SK-N-SH (cell line): ENCODE measurements around the gene PARK7. TPM values are rescaled to one million over a fixed set of nuclear protein-coding genes. Genes with fewer than 3 reads are reported as not detected.

Experiments
- CTCF ChIA-PET: fragments of 300-600, 350-600 bp; formaldehyde crosslinking; extraction: SDS; loops from one replicate; lab custom pipeline; 2021; lab: Yijun Ruan, JAX
- POLR2A ChIA-PET: fragments of 350-600 bp; sonication (Branson Sonifier 250); formaldehyde crosslinking; extraction: SDS; loops from one replicate; lab custom pipeline; 2020; ENCODE audit warnings: antibody characterized with exemption, inconsistent platforms; lab: Yijun Ruan, JAX
- DNase-seq: peaks from one replicate; pipeline ENCODE4 v3.0.0; 2012
- H2AFZ ChIP-seq: fragments of 200-600 bp; sonication (generic); 2 replicates; pipeline ENCODE4 v1.8.1; 2016; ENCODE audit warnings: antibody characterized with exemption, mild to moderate bottlenecking, low read depth
- H3F3A ChIP-seq: fragments of 200-600 bp; sonication (generic); replicated peaks from 2 replicates; pipeline ENCODE3; 2016; ENCODE audit warnings: antibody characterized with exemption, mild to moderate bottlenecking; ENCODE audit not compliant: insufficient read depth
- H3K27ac ChIP-seq, 2 experiments: fragments of 200-500 bp in 1 of 2; fragments of 200-600 bp in 1 of 2; sonication (Bioruptor generic) in 1 of 2; sonication (generic), shearing (Covaris generic) in 1 of 2; 2 replicates each; pipeline versions ENCODE4 v1.5.1 to v1.6.1; 2014 to 2016; ENCODE audit warnings: low read depth in 2 of 2, inconsistent platforms in 1 of 2, low read length in 1 of 2, mild to moderate bottlenecking in 1 of 2, mixed read lengths in 1 of 2
- H3K27me3 ChIP-seq: fragments of 200-600 bp; sonication (generic), shearing (Covaris generic); 2 replicates; pipeline ENCODE4 v1.6.1; 2016; ENCODE audit warnings: mixed run types; ENCODE audit not compliant: insufficient read depth
- H3K36me3 ChIP-seq, 2 experiments: fragments of 200-500 bp in 1 of 2; fragments of 200-600 bp in 1 of 2; sonication (Bioruptor generic) in 1 of 2; sonication (generic) in 1 of 2; replicated peaks in 1 of 2; 2 replicates each; pipeline versions ENCODE3 to v1.5.1; 2014 to 2016; ENCODE audit warnings: low read length in 1 of 2, mild to moderate bottlenecking in 1 of 2; ENCODE audit not compliant: insufficient read depth in 2 of 2, control insufficient read depth in 1 of 2
- H3K4me1 ChIP-seq, 2 experiments: fragments of 200-500 bp in 1 of 2; fragments of 200-600 bp in 1 of 2; sonication (Bioruptor generic) in 1 of 2; sonication (generic), shearing (Covaris generic) in 1 of 2; 2 replicates each; pipeline versions ENCODE4 v1.5.1 to v1.6.1; 2014 to 2016; ENCODE audit warnings: low read depth in 1 of 2, low read length in 1 of 2, mixed run types in 1 of 2; ENCODE audit not compliant: insufficient read depth in 2 of 2, control insufficient read depth in 1 of 2
- H3K4me2 ChIP-seq: fragments of 200-600 bp; sonication (generic), shearing (Covaris generic); 2 replicates; pipeline ENCODE4 v1.6.1; 2017; ENCODE audit warnings: mixed run types
- H3K4me3 ChIP-seq, 2 experiments: fragments of 200-500 bp in 1 of 2; fragments of 200-600 bp in 1 of 2; sonication (Bioruptor generic) in 1 of 2; sonication (generic), shearing (Covaris generic) in 1 of 2; 2 replicates each; pipeline versions ENCODE4 v1.5.1 to v1.8.1; 2014 to 2016; ENCODE audit warnings: low read depth in 2 of 2, inconsistent platforms in 1 of 2, low read length in 1 of 2, mild to moderate bottlenecking in 1 of 2, mixed read lengths in 1 of 2, moderate library complexity in 1 of 2
- H3K79me2 ChIP-seq: fragments of 200-600 bp; sonication (generic); 2 replicates; pipeline ENCODE4 v1.8.1; 2017; ENCODE audit warnings: mild to moderate bottlenecking; ENCODE audit not compliant: insufficient read depth
- H3K9ac ChIP-seq: fragments of 200-600 bp; sonication (generic); 2 replicates; pipeline ENCODE4 v1.6.1; 2017; ENCODE audit warnings: mixed run types
- H3K9me2 ChIP-seq: fragments of 200-600 bp; sonication (generic); 2 replicates; pipeline ENCODE4 v1.6.1; 2017; ENCODE audit warnings: mixed run types
- H3K9me3 ChIP-seq: fragments of 200-600 bp; sonication (generic); 2 replicates; pipeline ENCODE4 v1.6.1; 2017; ENCODE audit warnings: mixed run types, mild to moderate bottlenecking, moderate library complexity
- H4K20me1 ChIP-seq: fragments of 200-600 bp; sonication (generic); 2 replicates; pipeline ENCODE4 v1.6.1; 2017; ENCODE audit warnings: mild to moderate bottlenecking, mixed run types; ENCODE audit not compliant: insufficient read depth
- ELF1 ChIP-seq: IDR thresholded peaks from 2 replicates; pipeline ENCODE4 v1.4.0; 2012
- EP300 ChIP-seq, 2 experiments: IDR thresholded peaks; 2 replicates each; pipeline versions ENCODE4 v1.4.0 to v1.6.1; 2012; ENCODE audit warnings: borderline replicate concordance in 1 of 2, low read depth in 1 of 2, low read length in 1 of 2
- EZH2phosphoT487 ChIP-seq: fragments of 200-600 bp; sonication (generic); IDR thresholded peaks from 2 replicates; pipeline ENCODE4 v1.6.1; 2017; ENCODE audit warnings: low read depth, mixed run types, mild to moderate bottlenecking, antibody characterized with exemption, moderate library complexity, borderline replicate concordance
- FOSL2 ChIP-seq: IDR thresholded peaks from 2 replicates; pipeline ENCODE4 v1.4.0; 2012; ENCODE audit warnings: low read depth, mild to moderate bottlenecking, moderate library complexity, borderline replicate concordance
- FOXJ3 ChIP-seq: sonication (generic); formaldehyde crosslinking; IDR thresholded peaks from 2 replicates; pipeline ENCODE4 v1.5.1; 2020; ENCODE audit warnings: mild to moderate bottlenecking, missing genetic modification reagents
- GABPA ChIP-seq: IDR thresholded peaks from 2 replicates; pipeline ENCODE4 v1.4.0; 2012; ENCODE audit warnings: low read depth, mild to moderate bottlenecking
- JUND ChIP-seq: IDR thresholded peaks from 2 replicates; pipeline ENCODE4 v1.4.0; 2012
- MEF2A ChIP-seq: IDR thresholded peaks from 2 replicates; pipeline ENCODE4 v1.4.0; 2012; ENCODE audit warnings: low read depth, borderline replicate concordance
- MXI1 ChIP-seq: IDR thresholded peaks from 2 replicates; pipeline ENCODE4 v1.6.1; 2012; ENCODE audit warnings: mild to moderate bottlenecking, low read depth, low read length, improper control_type of control experiment
- POLR2AphosphoS5 ChIP-seq: IDR thresholded peaks from 2 replicates; pipeline ENCODE4 v1.6.1; 2012; ENCODE audit warnings: low read depth, low read length
- RFX5 ChIP-seq: IDR thresholded peaks from 2 replicates; pipeline ENCODE4 v1.6.1; 2012; ENCODE audit warnings: mild to moderate bottlenecking, improper control_type of control experiment, low read length
- SMC3 ChIP-seq: IDR thresholded peaks from 2 replicates; pipeline ENCODE4 v1.6.1; 2012; ENCODE audit warnings: low read depth, low read length, improper control_type of control experiment
- YY1 ChIP-seq: IDR thresholded peaks from 2 replicates; pipeline ENCODE4 v1.4.0; 2012; ENCODE audit warnings: low read depth, mild to moderate bottlenecking
- WGBS: methylation state at CpG from one replicate; pipeline ENCODE4 v1.1.6; 2017; ENCODE audit warnings: low lambda C conversion rate; 5-methylcytosine and 5-hydroxymethylcytosine counted together
- polyA plus RNA-seq, 3 experiments: library from polyadenylated mRNA; depleted of rRNA; stranded (reverse); fragments of >200 nt; gene quantifications; 2 replicates each; pipeline ENCODE4 v1.2.3, GENCODE V29; 2012
- TF ChIP-seq, protein P1 (sequence below): IDR thresholded peaks from 2 replicates; pipeline ENCODE4 v1.6.1; 2012; ENCODE audit warnings: mild to moderate bottlenecking, low read depth, low read length, moderate library complexity
- TF ChIP-seq, protein P2 (sequence below): fragments of 150-350 bp; IDR thresholded peaks from 2 replicates; pipeline ENCODE4 v1.6.1; 2017; ENCODE audit warnings: antibody characterized with exemption, low read length, low read depth, borderline replicate concordance
- TF ChIP-seq, protein P3 (sequence below): IDR thresholded peaks from 2 replicates; pipeline ENCODE4 v1.4.0; 2012; ENCODE audit warnings: low read depth, borderline replicate concordance
- TF ChIP-seq, protein P4 (sequence below): IDR thresholded peaks from 2 replicates; pipeline ENCODE4 v1.4.0; 2012; ENCODE audit warnings: low read depth, borderline replicate concordance
- TF ChIP-seq, protein P5 (sequence below): fragments of 150-350 bp; IDR thresholded peaks from 2 replicates; pipeline ENCODE4 v1.6.1; 2016; ENCODE audit warnings: mild to moderate bottlenecking, low read depth, low read length
- TF ChIP-seq, protein P6 (sequence below): fragments of 200-600 bp; sonication (generic); IDR thresholded peaks from 2 replicates; pipeline ENCODE4 v1.6.1; 2017; ENCODE audit warnings: antibody characterized with exemption, mild to moderate bottlenecking, moderate library complexity

The PARK7 gene
- polyA plus RNA-seq, 1 of the 3 experiments (the other 2 are of a cell fraction): 415 TPM

DNA sequence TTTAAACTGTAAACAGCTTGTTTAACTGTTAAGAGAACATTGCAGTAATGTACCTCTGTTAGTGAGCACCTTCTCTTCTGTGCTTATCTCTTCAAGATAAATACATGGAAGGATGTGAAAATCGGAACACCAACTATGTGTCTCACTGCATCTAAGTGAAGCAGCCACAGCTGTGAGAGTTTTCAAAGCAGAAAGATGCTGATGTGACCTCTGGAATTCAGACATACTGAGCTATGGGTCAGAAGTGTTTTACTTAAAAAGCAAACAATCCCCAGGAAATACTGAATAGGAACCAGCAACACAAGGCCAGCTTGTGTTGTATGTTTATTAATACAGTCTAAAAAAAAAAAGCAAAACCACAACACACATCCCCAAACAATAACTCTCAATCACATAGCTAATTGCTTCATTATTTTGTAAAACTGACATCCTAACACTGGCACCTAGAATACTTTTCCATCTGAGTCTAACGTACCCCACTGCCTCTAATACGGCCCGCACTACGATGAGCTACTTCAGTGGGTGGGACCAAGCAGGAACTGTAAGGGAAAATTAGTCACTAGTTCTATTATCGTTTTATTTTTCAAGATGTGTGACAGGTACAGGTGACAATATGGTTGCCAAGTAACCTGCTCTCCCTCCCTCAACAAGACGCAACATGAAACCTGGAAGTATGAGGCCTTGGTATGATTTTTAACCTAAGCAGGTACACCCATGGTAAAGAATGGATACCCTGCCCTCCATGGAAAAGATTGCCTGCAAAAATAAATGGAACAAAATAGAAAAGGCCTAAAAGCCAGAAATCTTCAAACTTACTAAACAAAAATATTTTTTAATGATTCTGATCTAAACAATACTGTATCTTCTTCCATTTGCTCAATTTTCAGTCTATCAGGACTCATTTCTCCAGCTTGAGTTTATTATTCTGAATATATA, 50.7 kb downstream of the PARK7 start:
- no peak for DNase-seq
- Histone ChIP-seq H3K9me3 (no peaks in the 10 kb centered on the region), H3F3A (peaks cover 34% of the 10 kb centered on the region), H3K9ac (no peak overlapping the region), H2AFZ (no peak overlapping the region), H3K4me3 (no peak overlapping the region), H4K20me1 (peaks cover 9% of the 10 kb centered on the region; the same call in 1 of the 2 replicates), H3K4me1 (peaks cover 6 to 21% of the 10 kb centered on the region in 2 experiments), H3K36me3 (peaks cover 28 to 45% of the 10 kb centered on the region in 2 experiments), H3K27ac (no peak overlapping the region), H3K4me2 (no peak overlapping the region), H3K79me2 (peaks cover 55% of the 10 kb centered on the region), H3K9me2 (no peaks in the 10 kb centered on the region), H3K27me3 (no peaks in the 10 kb centered on the region)
- WGBS: 93% methylated on average over 7 of the region's 7 CpGs
- POLR2A ChIA-PET: no interaction called here
- CTCF ChIA-PET: interaction anchor here (1.1 to 10.6 kb wide), 4 partner anchors 31 to 336 kb away, joined by 4 to 293 read pairs (median 44); partner anchors contain the start of gene SLC45A1
- TF ChIP-seq, protein P1, sequence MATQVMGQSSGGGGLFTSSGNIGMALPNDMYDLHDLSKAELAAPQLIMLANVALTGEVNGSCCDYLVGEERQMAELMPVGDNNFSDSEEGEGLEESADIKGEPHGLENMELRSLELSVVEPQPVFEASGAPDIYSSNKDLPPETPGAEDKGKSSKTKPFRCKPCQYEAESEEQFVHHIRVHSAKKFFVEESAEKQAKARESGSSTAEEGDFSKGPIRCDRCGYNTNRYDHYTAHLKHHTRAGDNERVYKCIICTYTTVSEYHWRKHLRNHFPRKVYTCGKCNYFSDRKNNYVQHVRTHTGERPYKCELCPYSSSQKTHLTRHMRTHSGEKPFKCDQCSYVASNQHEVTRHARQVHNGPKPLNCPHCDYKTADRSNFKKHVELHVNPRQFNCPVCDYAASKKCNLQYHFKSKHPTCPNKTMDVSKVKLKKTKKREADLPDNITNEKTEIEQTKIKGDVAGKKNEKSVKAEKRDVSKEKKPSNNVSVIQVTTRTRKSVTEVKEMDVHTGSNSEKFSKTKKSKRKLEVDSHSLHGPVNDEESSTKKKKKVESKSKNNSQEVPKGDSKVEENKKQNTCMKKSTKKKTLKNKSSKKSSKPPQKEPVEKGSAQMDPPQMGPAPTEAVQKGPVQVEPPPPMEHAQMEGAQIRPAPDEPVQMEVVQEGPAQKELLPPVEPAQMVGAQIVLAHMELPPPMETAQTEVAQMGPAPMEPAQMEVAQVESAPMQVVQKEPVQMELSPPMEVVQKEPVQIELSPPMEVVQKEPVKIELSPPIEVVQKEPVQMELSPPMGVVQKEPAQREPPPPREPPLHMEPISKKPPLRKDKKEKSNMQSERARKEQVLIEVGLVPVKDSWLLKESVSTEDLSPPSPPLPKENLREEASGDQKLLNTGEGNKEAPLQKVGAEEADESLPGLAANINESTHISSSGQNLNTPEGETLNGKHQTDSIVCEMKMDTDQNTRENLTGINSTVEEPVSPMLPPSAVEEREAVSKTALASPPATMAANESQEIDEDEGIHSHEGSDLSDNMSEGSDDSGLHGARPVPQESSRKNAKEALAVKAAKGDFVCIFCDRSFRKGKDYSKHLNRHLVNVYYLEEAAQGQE: no peak
- TF ChIP-seq, protein P2, sequence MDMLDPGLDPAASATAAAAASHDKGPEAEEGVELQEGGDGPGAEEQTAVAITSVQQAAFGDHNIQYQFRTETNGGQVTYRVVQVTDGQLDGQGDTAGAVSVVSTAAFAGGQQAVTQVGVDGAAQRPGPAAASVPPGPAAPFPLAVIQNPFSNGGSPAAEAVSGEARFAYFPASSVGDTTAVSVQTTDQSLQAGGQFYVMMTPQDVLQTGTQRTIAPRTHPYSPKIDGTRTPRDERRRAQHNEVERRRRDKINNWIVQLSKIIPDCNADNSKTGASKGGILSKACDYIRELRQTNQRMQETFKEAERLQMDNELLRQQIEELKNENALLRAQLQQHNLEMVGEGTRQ: no peak
- TF ChIP-seq POLR2AphosphoS5: no peak
- TF ChIP-seq, protein P3, sequence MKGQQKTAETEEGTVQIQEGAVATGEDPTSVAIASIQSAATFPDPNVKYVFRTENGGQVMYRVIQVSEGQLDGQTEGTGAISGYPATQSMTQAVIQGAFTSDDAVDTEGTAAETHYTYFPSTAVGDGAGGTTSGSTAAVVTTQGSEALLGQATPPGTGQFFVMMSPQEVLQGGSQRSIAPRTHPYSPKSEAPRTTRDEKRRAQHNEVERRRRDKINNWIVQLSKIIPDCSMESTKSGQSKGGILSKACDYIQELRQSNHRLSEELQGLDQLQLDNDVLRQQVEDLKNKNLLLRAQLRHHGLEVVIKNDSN: no peak
- TF ChIP-seq SMC3: no peak
- TF ChIP-seq JUND: no peak
- TF ChIP-seq ELF1: no peak
- TF ChIP-seq RFX5: no peak
- no peak for TF ChIP-seq MXI1
- no peak for TF ChIP-seq MEF2A
- no peak for TF ChIP-seq FOSL2
- no peak for TF ChIP-seq YY1
- TF ChIP-seq, protein P4, sequence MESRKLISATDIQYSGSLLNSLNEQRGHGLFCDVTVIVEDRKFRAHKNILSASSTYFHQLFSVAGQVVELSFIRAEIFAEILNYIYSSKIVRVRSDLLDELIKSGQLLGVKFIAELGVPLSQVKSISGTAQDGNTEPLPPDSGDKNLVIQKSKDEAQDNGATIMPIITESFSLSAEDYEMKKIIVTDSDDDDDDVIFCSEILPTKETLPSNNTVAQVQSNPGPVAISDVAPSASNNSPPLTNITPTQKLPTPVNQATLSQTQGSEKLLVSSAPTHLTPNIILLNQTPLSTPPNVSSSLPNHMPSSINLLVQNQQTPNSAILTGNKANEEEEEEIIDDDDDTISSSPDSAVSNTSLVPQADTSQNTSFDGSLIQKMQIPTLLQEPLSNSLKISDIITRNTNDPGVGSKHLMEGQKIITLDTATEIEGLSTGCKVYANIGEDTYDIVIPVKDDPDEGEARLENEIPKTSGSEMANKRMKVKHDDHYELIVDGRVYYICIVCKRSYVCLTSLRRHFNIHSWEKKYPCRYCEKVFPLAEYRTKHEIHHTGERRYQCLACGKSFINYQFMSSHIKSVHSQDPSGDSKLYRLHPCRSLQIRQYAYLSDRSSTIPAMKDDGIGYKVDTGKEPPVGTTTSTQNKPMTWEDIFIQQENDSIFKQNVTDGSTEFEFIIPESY: no peak
- TF ChIP-seq, protein P5, sequence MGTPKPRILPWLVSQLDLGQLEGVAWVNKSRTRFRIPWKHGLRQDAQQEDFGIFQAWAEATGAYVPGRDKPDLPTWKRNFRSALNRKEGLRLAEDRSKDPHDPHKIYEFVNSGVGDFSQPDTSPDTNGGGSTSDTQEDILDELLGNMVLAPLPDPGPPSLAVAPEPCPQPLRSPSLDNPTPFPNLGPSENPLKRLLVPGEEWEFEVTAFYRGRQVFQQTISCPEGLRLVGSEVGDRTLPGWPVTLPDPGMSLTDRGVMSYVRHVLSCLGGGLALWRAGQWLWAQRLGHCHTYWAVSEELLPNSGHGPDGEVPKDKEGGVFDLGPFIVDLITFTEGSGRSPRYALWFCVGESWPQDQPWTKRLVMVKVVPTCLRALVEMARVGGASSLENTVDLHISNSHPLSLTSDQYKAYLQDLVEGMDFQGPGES: no peak
- no peak for TF ChIP-seq EZH2phosphoT487
- TF ChIP-seq, protein P6, sequence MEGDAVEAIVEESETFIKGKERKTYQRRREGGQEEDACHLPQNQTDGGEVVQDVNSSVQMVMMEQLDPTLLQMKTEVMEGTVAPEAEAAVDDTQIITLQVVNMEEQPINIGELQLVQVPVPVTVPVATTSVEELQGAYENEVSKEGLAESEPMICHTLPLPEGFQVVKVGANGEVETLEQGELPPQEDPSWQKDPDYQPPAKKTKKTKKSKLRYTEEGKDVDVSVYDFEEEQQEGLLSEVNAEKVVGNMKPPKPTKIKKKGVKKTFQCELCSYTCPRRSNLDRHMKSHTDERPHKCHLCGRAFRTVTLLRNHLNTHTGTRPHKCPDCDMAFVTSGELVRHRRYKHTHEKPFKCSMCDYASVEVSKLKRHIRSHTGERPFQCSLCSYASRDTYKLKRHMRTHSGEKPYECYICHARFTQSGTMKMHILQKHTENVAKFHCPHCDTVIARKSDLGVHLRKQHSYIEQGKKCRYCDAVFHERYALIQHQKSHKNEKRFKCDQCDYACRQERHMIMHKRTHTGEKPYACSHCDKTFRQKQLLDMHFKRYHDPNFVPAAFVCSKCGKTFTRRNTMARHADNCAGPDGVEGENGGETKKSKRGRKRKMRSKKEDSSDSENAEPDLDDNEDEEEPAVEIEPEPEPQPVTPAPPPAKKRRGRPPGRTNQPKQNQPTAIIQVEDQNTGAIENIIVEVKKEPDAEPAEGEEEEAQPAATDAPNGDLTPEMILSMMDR: no peak
- no peak for TF ChIP-seq GABPA
- TF ChIP-seq EP300 (IDR thresholded peaks at IDR 0.05; ENCODE audit: borderline replicate concordance in 1 of 2, low read depth in 1 of 2, low read length in 1 of 2): no peak
- no peak for TF ChIP-seq FOXJ3 (CRISPR knock-in tag)
